NCI-H2107 (cell line): ENCODE measurements around the gene BCAS2.
"Not testable (repeated sequence)": the region's sequence is repeated elsewhere in the genome, so short reads cannot be mapped to it uniquely, and the experiment has no call there.

Source experiments
- DNase-seq: peaks from one replicate; lab custom pipeline; 2025; lab: John Stamatoyannopoulos, UW

The BCAS2 gene

GRCh38 chr1:114581335-114582287, at the start of gene BCAS2:
Gene BCAS2 (minus strand): TSS chr1:114581615. CDS start chr1:114581591, 24 bp downstream.
- DNase-seq = peak; percentile 97

- no peak for DNase-seq
These were observed 45.7 kb upstream of the BCAS2 start for GRCh38 chr1:114627107-114627506.

GRCh38 chr1:114623364-114623763, 41.9 kb upstream of the BCAS2 start:
- DNase-seq = no peak

GRCh38 chr1:114620419-114620818, 39.0 kb upstream of the BCAS2 start:
- no peak for DNase-seq

GRCh38 chr1:114618606-114619005, 37.2 kb upstream of the BCAS2 start:
- DNase-seq = no peak

- no peak for DNase-seq
These were observed 29.3 kb upstream of the BCAS2 start for GRCh38 chr1:114610546-114611245.

GRCh38 chr1:114609826-114610225, 28.4 kb upstream of the BCAS2 start:
- no peak for DNase-seq

GRCh38 chr1:114609026-114609425, 27.6 kb upstream of the BCAS2 start:
- no peak for DNase-seq

- DNase-seq = no peak
These were observed 25.8 kb upstream of the BCAS2 start for GRCh38 chr1:114607223-114607622.

GRCh38 chr1:114597949-114598348, 16.5 kb upstream of the BCAS2 start:
- no peak for DNase-seq

GRCh38 chr1:114595602-114596001, 14.2 kb upstream of the BCAS2 start:
- no peak for DNase-seq

GRCh38 chr1:114594046-114594445, 12.6 kb upstream of the BCAS2 start:
- DNase-seq = no peak

GRCh38 chr1:114589122-114589521, 7.7 kb upstream of the BCAS2 start:
- DNase-seq = no peak

- DNase-seq = no peak
These were observed 6.8 kb upstream of the BCAS2 start for GRCh38 chr1:114588196-114588689.

- no peak for DNase-seq
These were observed 6.0 kb upstream of the BCAS2 start for GRCh38 chr1:114587203-114587991.

- DNase-seq = no peak
These were observed 5.2 kb upstream of the BCAS2 start for GRCh38 chr1:114586513-114587047.

- no peak for DNase-seq
These were observed 3.8 kb upstream of the BCAS2 start for GRCh38 chr1:114585231-114585630.

- no peak for DNase-seq
These were observed 7.0 kb downstream of the BCAS2 start for GRCh38 chr1:114574365-114574764.

GRCh38 chr1:114564141-114564540, 17.3 kb downstream of the BCAS2 start:
- no peak for DNase-seq

GRCh38 chr1:114562978-114563510, 18.4 kb downstream of the BCAS2 start:
- DNase-seq = not testable (repeated sequence)

- no peak for DNase-seq
These were observed 20.1 kb downstream of the BCAS2 start for GRCh38 chr1:114561333-114561732.

GRCh38 chr1:114559356-114559755, 22.1 kb downstream of the BCAS2 start:
- DNase-seq = no peak
